Fibroblast of skin of back (primary cell): ENCODE measurements around the gene RUSC1.

Source experiments
- DNase-seq: peaks from one replicate; pipeline ENCODE4 v3.0.0-alpha.2; 2013

The RUSC1 gene

GRCh38 chr1:155295942-155296267 is 24.8 kb upstream of the RUSC1 start:
- no peak for DNase-seq

- DNase-seq, result no peak
These were observed 24.0 kb upstream of the RUSC1 start for GRCh38 chr1:155296661-155297060.

GRCh38 chr1:155297384-155297783 is 23.3 kb upstream of the RUSC1 start:
- DNase-seq, result no peak

GRCh38 chr1:155300024-155300423 is 20.7 kb upstream of the RUSC1 start:
- no peak for DNase-seq

- DNase-seq, result no peak
These were observed 20.0 kb upstream of the RUSC1 start for GRCh38 chr1:155300553-155301329.

- DNase-seq, result no peak
These were observed 19.3 kb upstream of the RUSC1 start, which contains the start of gene PKLR for GRCh38 chr1:155301342-155301841. PKLR (minus strand) TSS chr1:155301438; CDS start chr1:155301395, 43 bp downstream.

GRCh38 chr1:155304558-155305063 is 16.1 kb upstream of the RUSC1 start:
- DNase-seq, result no peak

- DNase-seq, result peak; percentile 67
These were observed 14.8 kb upstream of the RUSC1 start for GRCh38 chr1:155305881-155306391.

- DNase-seq, result peak; percentile 61
These were observed 13.4 kb upstream of the RUSC1 start for GRCh38 chr1:155307247-155307740.

GRCh38 chr1:155308493-155309422 is 11.9 kb upstream of the RUSC1 start, which contains the start of gene FDPS:
FDPS (plus strand) TSS chr1:155308866; CDS start chr1:155309790, 924 bp downstream.
- DNase-seq, result peak; percentile 99

- peak; percentile 40 for DNase-seq
These were observed 11.2 kb upstream of the RUSC1 start for GRCh38 chr1:155309423-155310021.

- DNase-seq, result no peak
These were observed 7.4 kb upstream of the RUSC1 start for GRCh38 chr1:155313261-155313660.

- no peak for DNase-seq
These were observed 3.8 kb upstream of the RUSC1 start for GRCh38 chr1:155316922-155317321.

- no peak for DNase-seq
These were observed 2.6 kb upstream of the RUSC1 start for GRCh38 chr1:155318082-155318481.

- DNase-seq, result no peak
These were observed 1.2 kb upstream of the RUSC1 start for GRCh38 chr1:155319536-155319935.

GRCh38 chr1:155320252-155320651 is 442 bp upstream of the RUSC1 start:
- DNase-seq, result no peak

GRCh38 chr1:155321639-155322503 is 1.2 kb downstream of the RUSC1 start:
- DNase-seq, result no peak

GRCh38 chr1:155322571-155322952 is 1.9 kb downstream of the RUSC1 start:
- peak; percentile 40 for DNase-seq

GRCh38 chr1:155322953-155323728 is 2.4 kb downstream of the RUSC1 start:
- peak; percentile 98 for DNase-seq

- peak; percentile 90 for DNase-seq
These were observed 3.0 kb downstream of the RUSC1 start for GRCh38 chr1:155323729-155324036.
